ENCODE results near the gene INVS.
"Not testable (repeated sequence)": the region's sequence is repeated elsewhere in the genome, so short reads cannot be mapped to it uniquely, and the experiment has no call there.

GRCh38 chr9:100069068-100069467 lies 30.0 kb upstream of the INVS start:
- TF ChIP-seq, protein P1, sequence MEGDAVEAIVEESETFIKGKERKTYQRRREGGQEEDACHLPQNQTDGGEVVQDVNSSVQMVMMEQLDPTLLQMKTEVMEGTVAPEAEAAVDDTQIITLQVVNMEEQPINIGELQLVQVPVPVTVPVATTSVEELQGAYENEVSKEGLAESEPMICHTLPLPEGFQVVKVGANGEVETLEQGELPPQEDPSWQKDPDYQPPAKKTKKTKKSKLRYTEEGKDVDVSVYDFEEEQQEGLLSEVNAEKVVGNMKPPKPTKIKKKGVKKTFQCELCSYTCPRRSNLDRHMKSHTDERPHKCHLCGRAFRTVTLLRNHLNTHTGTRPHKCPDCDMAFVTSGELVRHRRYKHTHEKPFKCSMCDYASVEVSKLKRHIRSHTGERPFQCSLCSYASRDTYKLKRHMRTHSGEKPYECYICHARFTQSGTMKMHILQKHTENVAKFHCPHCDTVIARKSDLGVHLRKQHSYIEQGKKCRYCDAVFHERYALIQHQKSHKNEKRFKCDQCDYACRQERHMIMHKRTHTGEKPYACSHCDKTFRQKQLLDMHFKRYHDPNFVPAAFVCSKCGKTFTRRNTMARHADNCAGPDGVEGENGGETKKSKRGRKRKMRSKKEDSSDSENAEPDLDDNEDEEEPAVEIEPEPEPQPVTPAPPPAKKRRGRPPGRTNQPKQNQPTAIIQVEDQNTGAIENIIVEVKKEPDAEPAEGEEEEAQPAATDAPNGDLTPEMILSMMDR (IDR thresholded peaks at IDR 0.05), result not testable (repeated sequence)
- TF ChIP-seq EP300 (IDR thresholded peaks at IDR 0.05), result not testable (repeated sequence)
